ENCODE measurements around the gene CELA2A.
A peak's percentile ranks its signal among the peaks of the same experiment; 100 is the strongest.
"Not testable (repeated sequence)": the region's sequence is repeated elsewhere in the genome, so short reads cannot be mapped to it uniquely, and the experiment has no call there.

The CELA2A gene

GRCh38 chr1:15424981-15425380, 31.6 kb upstream of the CELA2A start:
- DNase-seq = no peak

GRCh38 chr1:15425521-15425920, 31.0 kb upstream of the CELA2A start:
- no peak for DNase-seq

- no peak for DNase-seq
Observed at GRCh38 chr1:15425958-15426357, 30.6 kb upstream of the CELA2A start.

- no peak for DNase-seq
Observed at GRCh38 chr1:15426492-15427279, 29.8 kb upstream of the CELA2A start.

GRCh38 chr1:15427280-15427666, 29.3 kb upstream of the CELA2A start:
- DNase-seq = no peak

- DNase-seq = not testable (repeated sequence)
Observed at GRCh38 chr1:15428252-15428651, 28.3 kb upstream of the CELA2A start.

- DNase-seq = no peak
Observed at GRCh38 chr1:15428815-15429435, 27.6 kb upstream of the CELA2A start.

- DNase-seq = no peak
Observed at GRCh38 chr1:15429701-15430149, 26.8 kb upstream of the CELA2A start.

GRCh38 chr1:15430787-15431570, 25.6 kb upstream of the CELA2A start:
- peak in 49 of 51 donors; percentile 15 to 85 (median 44) for DNase-seq

GRCh38 chr1:15431571-15431948, 25.0 kb upstream of the CELA2A start:
- no peak for DNase-seq

GRCh38 chr1:15432324-15432723, 24.2 kb upstream of the CELA2A start:
- DNase-seq = no peak

GRCh38 chr1:15433471-15433870, 23.1 kb upstream of the CELA2A start:
- no peak for DNase-seq

- DNase-seq = not testable (repeated sequence)
Observed at GRCh38 chr1:15434739-15435138, 21.8 kb upstream of the CELA2A start.

GRCh38 chr1:15435239-15436077, 21.1 kb upstream of the CELA2A start:
- DNase-seq = no peak

- DNase-seq = no peak
Observed at GRCh38 chr1:15436881-15437442, 19.6 kb upstream of the CELA2A start.

GRCh38 chr1:15439325-15439724, 17.2 kb upstream of the CELA2A start:
- no peak for DNase-seq

- no peak for DNase-seq
Observed at GRCh38 chr1:15440357-15440756, 16.2 kb upstream of the CELA2A start.

- DNase-seq = no peak
Observed at GRCh38 chr1:15441247-15441646, 15.3 kb upstream of the CELA2A start.

- DNase-seq = no peak
Observed at GRCh38 chr1:15442119-15442518, 14.4 kb upstream of the CELA2A start.

- no peak for DNase-seq
Observed at GRCh38 chr1:15442759-15443158, 13.8 kb upstream of the CELA2A start.

GRCh38 chr1:15443281-15443680, 13.3 kb upstream of the CELA2A start:
- DNase-seq = no peak

All from hypothalamus (tissue), 51 donors.